Central memory CD4-positive, alpha-beta T cell (primary cell): ENCODE results near the gene ZKSCAN4.

Source experiments
- DNase-seq: peaks from one replicate; pipeline ENCODE4 v3.0.0; 2022
- total RNA-seq, 3 experiments: gene quantifications; one replicate each; lab custom pipeline; 2026; lab: John Stamatoyannopoulos, UW

Gene ZKSCAN4
- total RNA-seq: 3.1 to 23.2 (median 11.5) reads per million in 3 experiments

DNA sequence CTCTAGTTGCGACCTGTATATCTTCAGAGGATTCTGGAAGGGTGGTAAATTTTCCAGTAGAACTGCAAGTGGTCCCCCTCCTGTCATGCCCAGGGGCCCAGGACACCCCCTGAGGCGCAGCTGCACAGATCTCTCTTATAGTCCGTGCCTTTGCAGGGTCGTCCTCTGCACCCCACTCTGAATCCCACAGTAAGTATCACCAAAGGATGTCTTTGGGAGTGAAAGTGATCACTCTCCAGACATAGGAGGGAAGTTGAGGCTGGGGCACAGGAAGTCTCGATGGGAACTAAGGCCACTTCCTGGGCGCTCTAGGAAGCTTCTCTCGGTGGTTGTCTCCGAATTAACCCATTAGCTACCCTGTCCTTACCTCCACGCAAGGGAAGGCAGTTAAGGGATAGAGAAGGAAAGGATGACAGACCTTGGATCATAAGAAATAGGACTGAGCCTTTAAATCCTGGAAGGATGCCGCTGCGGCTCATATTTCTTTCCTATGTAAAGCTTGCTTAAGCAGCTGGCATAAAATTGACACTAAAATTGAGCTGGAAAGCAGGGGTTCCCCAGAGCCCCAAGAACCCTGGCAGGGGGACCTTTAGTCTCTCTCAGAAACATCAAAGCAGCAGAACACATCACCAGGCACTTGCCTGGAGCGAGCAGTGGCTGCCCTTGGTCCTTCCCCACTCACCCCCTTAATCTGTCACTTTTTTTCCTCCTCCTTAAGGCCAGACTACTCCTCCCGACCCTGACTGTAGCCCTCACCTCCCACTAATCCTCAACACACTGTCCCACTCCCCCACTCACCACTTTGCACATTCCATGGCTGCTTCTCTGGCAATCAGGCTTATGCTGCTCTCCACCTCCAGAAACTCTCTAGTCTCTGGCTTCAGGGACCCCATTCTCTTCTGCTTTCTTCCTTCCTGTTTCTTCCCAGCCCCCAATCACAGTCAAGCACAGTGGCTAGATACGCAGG lies at the start of gene ZKSCAN4:
ZKSCAN4 (minus strand) TSS at position 261 of the 967 bp plus-strand sequence. CDS start 289 bp downstream, outside the sequence.
- DNase-seq: peak; percentile 74

- no peak for DNase-seq
These were observed 44.5 kb upstream of the ZKSCAN4 start for GRCh38 chr6:28296520-28297060.

DNA sequence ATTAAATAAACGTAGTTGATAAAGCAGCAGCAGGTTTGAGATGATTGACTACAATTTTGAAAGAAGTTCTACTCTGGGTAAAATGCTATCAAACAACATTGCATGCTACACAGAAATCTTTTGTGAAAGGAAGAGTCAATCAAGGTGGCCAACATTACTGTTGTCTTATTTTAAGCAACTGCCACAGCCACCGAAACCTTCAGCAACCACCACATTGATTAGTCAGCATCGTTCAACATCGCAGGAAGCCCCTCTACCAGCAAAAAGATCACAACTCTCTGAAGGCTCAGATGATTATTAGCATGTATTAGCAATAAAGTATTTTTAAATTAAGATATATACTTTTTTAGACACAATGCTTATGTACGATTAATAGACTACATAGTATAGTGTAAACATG lies 43.3 kb upstream of the ZKSCAN4 start:
- no peak for DNase-seq

DNA sequence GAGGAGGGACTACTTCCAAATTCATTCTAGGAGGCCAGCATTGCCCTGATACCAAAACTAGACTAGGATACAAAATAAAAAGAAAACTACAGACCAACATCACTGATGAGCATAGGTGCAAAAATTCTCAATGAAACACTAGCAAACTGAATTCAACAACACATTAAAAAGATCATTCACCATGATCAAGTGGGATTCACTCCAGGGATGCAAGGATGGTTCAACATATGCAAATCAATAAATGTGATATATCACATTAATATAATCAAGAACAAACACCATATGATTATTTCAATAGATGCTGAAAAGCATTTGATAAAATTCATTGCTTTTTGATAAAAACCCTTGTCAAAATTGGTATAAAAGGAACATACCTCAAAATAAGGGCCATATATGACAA lies 39.5 kb upstream of the ZKSCAN4 start:
- DNase-seq: no peak

DNA sequence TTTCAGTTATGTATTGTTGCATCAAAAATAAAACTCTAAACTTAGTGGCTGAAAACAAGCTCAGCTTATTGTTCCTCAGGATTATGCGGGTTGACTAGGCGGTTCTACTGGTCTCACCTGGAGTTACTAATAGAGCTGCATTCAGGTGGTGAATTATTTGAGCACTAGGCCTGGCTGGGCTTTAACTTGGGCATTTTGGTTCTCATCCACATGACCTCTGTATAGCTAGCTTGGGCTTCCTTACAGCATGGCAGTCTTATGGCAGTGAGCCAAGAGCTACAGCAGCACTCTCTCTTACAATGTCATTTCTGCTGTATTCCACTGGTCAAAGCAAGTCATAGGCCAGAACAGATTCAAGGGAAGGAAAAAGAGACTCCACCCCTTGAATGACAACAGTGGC lies 30.9 kb upstream of the ZKSCAN4 start:
- no peak for DNase-seq

GRCh38 chr6:28281288-28282064 lies 29.4 kb upstream of the ZKSCAN4 start, which contains the start of gene PGBD1:
Gene PGBD1 (plus strand): TSS chr6:28281572. CDS start chr6:28283814, 2,242 bp downstream.
- DNase-seq: peak; percentile 8

DNA sequence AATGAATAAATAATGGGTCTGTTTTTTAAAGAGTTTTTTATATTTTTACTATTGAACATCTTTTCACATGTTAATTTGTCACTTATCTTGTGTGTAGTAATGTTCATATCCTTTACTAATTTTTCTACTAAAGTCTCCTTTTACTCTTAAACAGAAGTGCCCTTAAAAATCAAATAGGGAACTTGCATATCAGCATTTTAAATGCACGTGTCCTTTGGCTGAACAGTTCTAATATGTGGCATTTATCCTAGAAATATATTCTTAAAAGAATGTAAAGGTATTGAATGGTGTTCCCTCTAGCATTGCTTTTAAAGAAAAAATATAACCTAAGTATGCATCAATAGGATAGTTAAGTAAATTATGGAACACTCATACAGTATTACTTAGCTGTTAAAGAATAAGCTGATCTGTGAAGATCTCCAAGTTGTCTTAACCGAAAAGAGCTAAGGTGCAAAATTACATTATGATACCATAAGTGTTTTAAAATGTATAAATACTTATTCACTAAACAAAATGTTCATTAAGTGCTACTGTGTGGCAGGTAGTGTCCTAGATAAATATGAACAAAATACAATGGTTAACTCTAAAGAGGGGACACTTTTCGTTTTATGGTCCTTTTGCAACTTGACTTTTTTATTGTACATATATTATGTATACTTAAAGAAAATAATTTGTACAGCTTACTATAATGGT lies 28.7 kb upstream of the ZKSCAN4 start:
- DNase-seq: no peak

DNA sequence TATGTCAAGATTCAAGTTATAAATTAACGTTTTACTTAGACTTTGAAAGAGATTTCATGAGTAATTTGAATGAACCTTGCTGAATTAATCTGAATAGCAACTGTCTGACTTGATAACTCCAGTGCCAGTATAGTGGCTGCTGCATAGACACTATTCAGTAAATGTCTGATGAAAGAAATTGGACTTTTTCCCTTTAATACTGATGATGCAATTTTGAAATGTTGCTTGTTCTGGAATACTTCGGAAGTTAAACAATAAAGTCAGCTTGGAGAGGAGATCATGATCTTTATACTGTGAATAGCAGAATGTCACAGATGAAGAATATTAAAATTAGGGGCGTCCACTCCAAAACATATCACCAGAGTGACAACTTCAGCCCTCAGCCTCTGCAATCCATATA lies 25.7 kb upstream of the ZKSCAN4 start:
- DNase-seq: no peak

GRCh38 chr6:28274888-28275287 lies 22.8 kb upstream of the ZKSCAN4 start:
- DNase-seq: no peak

- no peak for DNase-seq
These were observed 17.4 kb upstream of the ZKSCAN4 start for GRCh38 chr6:28269492-28269891.

GRCh38 chr6:28267695-28268059 lies 15.6 kb upstream of the ZKSCAN4 start:
- no peak for DNase-seq

- DNase-seq: peak; percentile 83
These were observed 15.1 kb upstream of the ZKSCAN4 start, which contains the start of gene ZSCAN26 for GRCh38 chr6:28266962-28267694. Gene ZSCAN26 (plus strand): TSS chr6:28267143. CDS start chr6:28271920, 4,777 bp downstream.

- no peak for DNase-seq
These were observed 14.5 kb upstream of the ZKSCAN4 start for GRCh38 chr6:28266563-28266961.

DNA sequence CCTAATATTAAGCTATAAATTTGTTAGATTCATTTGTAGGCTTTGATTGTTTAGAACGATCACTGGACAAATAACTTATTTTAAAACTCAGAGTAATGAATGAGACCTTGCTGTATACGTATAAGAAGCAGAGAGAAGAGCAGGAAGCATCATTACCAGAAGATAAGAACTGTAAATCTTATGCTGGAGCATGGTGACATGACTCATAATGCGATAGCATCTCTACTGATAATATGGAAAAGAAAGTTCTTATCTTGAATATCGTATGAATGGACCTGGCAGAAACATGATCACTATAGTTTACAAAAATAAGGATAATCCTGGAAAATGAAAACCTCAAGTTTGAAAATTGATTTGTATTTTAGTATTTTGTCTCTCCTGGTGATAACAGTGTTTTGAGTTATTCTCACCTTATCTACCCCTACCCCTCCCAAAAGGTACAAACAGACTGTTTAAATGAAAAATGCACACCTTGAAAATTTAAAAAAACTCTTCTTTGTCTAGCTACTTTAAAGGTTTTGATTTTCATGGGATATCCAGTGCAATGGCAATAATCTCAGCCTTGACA lies 12.8 kb upstream of the ZKSCAN4 start:
- DNase-seq: no peak

GRCh38 chr6:28263922-28264321 lies 11.9 kb upstream of the ZKSCAN4 start:
- no peak for DNase-seq

- DNase-seq: peak; percentile 25
These were observed 7.1 kb upstream of the ZKSCAN4 start, which contains the start of gene NKAPL for GRCh38 chr6:28258877-28259777. Gene NKAPL (plus strand): TSS chr6:28259297. CDS start chr6:28259372, 75 bp downstream.

GRCh38 chr6:28257042-28257441 lies 5.0 kb upstream of the ZKSCAN4 start:
- DNase-seq: no peak

- DNase-seq: no peak
These were observed 2.1 kb upstream of the ZKSCAN4 start for GRCh38 chr6:28254121-28254519.

DNA sequence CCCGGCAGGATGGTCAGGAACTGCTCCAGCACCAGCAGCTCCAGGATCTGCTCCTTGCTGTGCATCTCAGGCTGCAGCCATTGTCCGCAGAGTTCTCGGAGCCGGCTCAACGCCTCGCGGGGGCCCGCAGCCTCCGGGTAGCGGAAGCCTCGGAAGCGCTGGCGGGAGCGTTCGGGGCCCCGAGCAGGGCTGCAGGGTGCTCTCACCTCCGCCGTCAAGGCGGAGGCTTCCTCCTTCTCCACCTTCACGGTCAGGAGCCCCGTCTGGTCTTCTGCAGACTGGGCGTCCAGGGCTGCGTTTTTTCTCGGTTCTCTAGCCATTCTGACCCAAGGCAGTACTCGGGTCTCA lies 434 bp downstream of the ZKSCAN4 start:
- DNase-seq: no peak

DNA sequence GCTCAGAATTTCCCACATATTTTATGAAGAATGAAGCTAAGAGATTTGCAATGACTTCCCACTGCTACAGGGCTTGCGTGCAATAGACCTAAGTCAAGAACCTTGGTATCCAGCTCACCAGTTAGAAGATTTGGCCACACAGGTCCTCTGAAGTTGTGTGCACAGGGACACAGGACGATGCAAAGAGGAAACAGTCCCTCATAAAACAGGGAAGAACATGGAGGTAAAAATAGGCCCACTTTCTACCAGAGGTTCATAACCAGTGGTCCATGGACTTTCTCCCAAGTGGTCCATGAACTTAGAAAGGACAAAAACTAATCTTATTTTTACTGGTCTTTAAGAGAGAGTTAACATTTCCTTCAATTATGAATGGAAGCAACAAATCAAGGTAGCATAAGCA lies 1.3 kb downstream of the ZKSCAN4 start:
- DNase-seq: no peak
